ENCODE results near the gene SLC29A3. TPM values are rescaled to one million over a fixed set of nuclear protein-coding genes. Genes with fewer than 3 reads are reported as not detected.
"Not testable (repeated sequence)": the region's sequence is repeated elsewhere in the genome, so short reads cannot be mapped to it uniquely, and the experiment has no call there.

SLC29A3 gene
- total RNA-seq, 4 donors from 2014 or later, result 2.5 to 6.8 (median 5.8) TPM

DNA sequence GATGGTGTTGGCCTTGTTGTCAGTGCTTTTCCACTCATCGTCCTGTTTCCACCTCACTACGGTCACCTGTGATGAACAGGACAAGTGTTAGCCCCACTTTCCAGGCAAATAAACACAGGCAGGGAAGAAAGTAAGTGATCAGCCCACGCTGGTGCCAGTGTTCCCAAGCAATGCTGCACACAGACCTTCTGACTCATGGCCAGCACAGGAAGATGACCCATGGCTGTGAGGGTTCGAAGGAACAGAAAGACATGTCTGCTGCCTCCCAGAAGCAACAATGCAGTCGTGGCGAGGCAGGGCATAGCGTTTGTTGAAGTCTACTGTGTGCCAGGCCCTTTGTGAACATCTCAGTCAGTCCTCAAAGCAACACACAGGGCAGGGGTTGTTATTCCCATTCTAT is 35.7 kb downstream of the SLC29A3 start:
- ATAC-seq (ENCODE audit: low FRiP score) (no peak), DNase-seq (ENCODE audit: low spot score) (no peak)
- TF ChIP-seq, protein P1, sequence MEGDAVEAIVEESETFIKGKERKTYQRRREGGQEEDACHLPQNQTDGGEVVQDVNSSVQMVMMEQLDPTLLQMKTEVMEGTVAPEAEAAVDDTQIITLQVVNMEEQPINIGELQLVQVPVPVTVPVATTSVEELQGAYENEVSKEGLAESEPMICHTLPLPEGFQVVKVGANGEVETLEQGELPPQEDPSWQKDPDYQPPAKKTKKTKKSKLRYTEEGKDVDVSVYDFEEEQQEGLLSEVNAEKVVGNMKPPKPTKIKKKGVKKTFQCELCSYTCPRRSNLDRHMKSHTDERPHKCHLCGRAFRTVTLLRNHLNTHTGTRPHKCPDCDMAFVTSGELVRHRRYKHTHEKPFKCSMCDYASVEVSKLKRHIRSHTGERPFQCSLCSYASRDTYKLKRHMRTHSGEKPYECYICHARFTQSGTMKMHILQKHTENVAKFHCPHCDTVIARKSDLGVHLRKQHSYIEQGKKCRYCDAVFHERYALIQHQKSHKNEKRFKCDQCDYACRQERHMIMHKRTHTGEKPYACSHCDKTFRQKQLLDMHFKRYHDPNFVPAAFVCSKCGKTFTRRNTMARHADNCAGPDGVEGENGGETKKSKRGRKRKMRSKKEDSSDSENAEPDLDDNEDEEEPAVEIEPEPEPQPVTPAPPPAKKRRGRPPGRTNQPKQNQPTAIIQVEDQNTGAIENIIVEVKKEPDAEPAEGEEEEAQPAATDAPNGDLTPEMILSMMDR (IDR thresholded peaks at IDR 0.05), result no peak

DNA sequence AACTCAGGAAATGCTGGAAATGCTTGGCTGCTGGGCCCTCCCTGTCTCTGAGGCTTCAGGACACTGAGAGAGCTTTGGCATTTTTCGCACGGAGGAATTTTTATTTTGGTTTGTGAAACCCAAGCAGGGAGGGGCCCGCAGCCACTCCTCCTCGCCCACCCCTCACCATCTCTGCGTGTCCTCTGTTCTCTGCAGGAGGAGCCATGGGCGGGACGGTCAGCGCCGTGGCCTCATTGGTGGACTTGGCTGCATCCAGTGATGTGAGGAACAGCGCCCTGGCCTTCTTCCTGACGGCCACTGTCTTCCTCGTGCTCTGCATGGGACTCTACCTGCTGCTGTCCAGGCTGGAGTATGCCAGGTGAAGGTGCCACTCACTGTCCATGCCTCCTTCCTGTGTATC is 36.8 kb downstream of the SLC29A3 start:
- TF ChIP-seq, protein P1 (IDR thresholded peaks at IDR 0.05), result no peak
- no peak for DNase-seq (ENCODE audit: low spot score)

DNA sequence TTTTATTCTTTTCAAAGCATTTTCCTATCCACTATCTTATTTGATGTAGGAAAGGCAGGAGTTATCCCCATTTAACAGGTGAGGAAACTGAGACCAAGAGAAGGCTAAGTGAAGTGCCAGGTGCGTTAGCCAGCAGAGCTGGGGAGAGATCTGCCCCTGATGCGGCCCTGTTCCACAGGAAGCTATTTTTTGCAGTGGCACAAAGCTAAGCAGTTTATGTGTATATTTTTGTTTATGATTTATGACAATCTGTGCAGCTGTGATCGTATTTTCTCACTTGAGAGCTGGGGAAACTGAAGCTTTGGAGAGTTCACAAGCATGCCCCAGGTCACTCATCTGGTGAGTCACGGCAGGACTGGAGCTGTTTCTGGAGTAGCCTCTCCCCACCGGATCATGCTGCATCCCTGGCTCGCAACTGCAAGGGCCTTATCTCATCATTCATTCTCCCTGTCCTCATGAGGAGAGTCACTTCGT is 38.8 kb downstream of the SLC29A3 start:
- ATAC-seq (ENCODE audit: low FRiP score), result peak; percentile 22
- DNase-seq (ENCODE audit: low spot score), result no peak
- TF ChIP-seq, protein P1 (IDR thresholded peaks at IDR 0.05), result no peak

More for the DNA sequence above, 36.8 kb downstream of the SLC29A3 start:
- no peak for ATAC-seq (ENCODE audit: low FRiP score)

DNA sequence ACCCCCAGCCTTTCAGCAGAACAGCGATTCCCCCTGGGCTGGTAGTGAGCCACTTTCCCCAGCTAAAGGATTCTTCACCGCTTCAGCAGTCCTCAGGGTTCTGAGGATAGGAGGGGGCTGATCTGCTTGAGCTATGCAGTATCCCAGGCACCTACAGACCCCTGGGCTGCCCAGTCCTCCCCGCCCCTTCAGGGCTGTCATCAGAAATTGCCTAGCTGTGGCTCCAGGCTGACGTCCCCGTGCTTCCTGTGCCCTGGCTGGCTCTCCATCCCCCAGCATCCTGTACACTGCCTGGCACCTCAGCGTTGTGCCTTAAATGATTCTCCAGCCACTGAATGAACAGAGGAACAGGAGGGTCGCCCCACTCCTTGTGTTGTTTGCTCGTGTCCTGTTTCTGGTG is 39.2 kb downstream of the SLC29A3 start:
- TF ChIP-seq, protein P1 (IDR thresholded peaks at IDR 0.05), result no peak
- ATAC-seq (ENCODE audit: low FRiP score) (no peak), DNase-seq (ENCODE audit: low spot score) (no peak)

DNA sequence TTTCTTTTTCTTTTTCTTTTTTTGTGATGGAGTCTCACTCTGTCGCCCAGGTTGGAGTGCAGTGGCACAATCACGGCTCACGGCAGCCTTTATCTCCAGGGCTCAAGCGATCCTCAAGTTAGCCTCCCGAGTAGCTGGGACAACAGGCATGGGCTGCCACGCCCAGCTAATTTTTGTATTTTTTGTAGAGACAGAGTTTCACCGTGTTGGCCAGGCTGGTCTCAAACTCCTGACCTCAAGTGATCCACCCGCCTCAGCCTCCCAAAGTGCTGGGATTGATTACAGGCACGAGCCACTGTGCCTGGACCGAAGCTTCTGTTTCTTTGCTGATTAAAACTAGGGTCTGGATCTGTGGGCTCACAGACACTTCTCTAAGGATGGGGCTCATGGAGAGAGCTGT is 39.8 kb downstream of the SLC29A3 start:
- DNase-seq (ENCODE audit: low spot score); ATAC-seq (ENCODE audit: low FRiP score): not testable (repeated sequence)

DNA sequence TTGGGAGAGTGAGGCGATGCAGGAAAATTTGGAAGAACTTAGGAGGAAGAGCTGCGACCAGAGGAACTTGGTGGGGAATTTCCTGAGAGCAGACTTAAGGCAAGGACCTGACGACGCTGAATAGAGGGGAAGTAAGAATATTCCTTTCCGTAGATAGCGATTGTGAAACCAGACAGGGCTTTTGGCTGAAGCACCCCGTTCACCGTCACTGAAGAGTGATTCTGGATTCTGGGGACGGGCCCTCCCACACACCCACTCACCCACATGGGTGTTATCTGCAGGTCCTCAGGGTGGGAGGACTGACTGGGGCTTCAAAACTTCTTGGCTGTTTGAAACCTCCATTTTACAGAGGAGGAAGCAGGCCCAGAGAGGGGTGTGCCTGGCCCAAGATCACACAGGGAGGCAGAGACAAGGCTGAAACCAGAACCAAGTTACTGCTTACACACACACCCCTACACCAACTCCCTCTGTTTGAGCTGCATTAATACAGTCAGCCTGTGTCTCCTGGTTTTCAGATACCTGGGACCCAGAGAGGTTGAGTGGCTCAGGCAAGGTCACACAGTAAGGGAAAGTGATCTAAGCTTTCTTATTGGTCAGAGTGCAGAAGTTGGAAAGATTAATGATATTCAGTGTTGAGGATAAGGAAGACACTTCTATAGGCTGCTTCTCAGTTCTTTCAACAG is 40.4 kb downstream of the SLC29A3 start:
- ATAC-seq (ENCODE audit: low FRiP score), result peak; percentile 91
- peak; percentile 37 for DNase-seq (ENCODE audit: low spot score)
- TF ChIP-seq, protein P1 (IDR thresholded peaks at IDR 0.05), result no peak

DNA sequence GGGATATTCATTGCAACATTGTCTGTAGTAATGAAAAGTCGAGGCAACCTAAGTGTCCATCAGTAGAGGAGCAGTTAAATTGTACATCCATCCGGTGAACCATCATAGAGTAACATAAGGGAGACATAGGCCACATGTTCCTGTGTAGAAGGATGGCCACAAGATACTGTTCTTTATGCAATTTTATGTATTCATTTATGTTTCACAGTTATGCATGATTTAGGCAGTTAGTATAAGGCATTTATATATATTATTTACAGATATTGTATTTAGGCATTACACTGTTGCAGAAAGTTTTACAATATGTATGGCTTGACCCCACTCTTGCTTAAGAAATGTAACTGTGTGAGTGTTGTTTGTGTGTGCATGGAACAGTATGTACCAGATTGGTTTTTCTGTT is 41.7 kb downstream of the SLC29A3 start:
- no peak for ATAC-seq (ENCODE audit: low FRiP score)
- TF ChIP-seq, protein P1 (IDR thresholded peaks at IDR 0.05), result no peak
- no peak for DNase-seq (ENCODE audit: low spot score)
